ENCODE data around the gene FARS2.

Gene FARS2

GRCh38 chr6:5670381-5670780 is 409.1 kb downstream of the FARS2 start:
- H3K4me3 Mint-ChIP-seq: no peak overlapping the region
- H3K27ac Mint-ChIP-seq: no peak overlapping the region
- H3K4me1 Mint-ChIP-seq (ENCODE audit: low read depth in 2 of 2): peaks cover 14 to 21% of the 10 kb centered on the region in 2 donors

DNA sequence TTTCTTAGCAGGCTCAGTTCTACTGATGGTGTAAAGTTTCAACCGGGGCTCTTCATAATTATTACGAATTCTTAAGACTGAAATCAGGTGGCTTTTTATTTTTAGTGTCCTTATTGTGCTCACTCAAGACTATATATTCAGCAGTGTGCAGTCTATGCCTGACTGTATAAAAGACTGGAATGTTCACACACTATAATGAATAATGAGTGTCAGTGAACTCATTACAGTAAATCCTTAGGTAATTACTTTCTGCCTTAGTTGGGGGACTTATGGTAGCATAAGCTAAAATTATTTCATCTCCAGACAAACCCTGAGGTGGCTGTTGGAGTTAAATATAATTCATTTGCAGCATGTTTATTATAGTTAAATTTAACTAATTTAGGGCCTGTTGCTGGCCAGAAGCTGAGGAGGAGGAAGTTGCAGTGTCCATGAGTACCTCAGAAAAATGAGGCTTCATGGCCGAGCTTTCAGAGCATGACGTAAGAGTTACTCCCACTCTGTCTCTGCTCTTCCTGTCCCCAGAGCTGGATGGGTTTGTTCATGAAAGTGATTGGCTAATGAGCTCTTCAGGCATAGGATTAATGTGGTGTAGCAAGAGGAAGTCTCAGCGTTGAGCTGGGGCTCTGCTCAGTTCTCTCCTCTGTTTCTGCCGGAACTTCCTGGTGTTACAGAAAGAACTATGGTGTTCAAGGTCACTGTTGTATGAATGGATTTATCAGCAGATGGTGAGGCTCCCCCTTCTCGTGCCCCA is 409.7 kb downstream of the FARS2 start:
- no peak overlapping the region for H3K4me3 Mint-ChIP-seq
- no peaks in the 10 kb centered on the region for H3K27me3 Mint-ChIP-seq
- H3K27ac Mint-ChIP-seq: no peak overlapping the region
- DNase-seq: no peak
- H3K9me3 Mint-ChIP-seq: no peaks in the 10 kb centered on the region
- ATAC-seq (replicated peaks): peak; percentile 58
- H3K36me3 Mint-ChIP-seq (ENCODE audit: insufficient read depth): peaks cover 3% of the 10 kb centered on the region
- peaks cover 14 to 17% of the 10 kb centered on the region in 2 donors for H3K4me1 Mint-ChIP-seq (ENCODE audit: low read depth in 2 of 2)

More at GRCh38 chr6:5670381-5670780, 409.1 kb downstream of the FARS2 start:
- DNase-seq (no peak), ATAC-seq (replicated peaks) (no peak)
- Mint-ChIP-seq H3K9me3 (no peaks in the 10 kb centered on the region), H3K27me3 (no peaks in the 10 kb centered on the region), H3K36me3 (ENCODE audit: insufficient read depth) (peaks cover 3% of the 10 kb centered on the region)

GRCh38 chr6:5671601-5672559 is 410.6 kb downstream of the FARS2 start:
- H3K27me3 Mint-ChIP-seq: no peaks in the 10 kb centered on the region
- no peak for ATAC-seq (replicated peaks)

DNA sequence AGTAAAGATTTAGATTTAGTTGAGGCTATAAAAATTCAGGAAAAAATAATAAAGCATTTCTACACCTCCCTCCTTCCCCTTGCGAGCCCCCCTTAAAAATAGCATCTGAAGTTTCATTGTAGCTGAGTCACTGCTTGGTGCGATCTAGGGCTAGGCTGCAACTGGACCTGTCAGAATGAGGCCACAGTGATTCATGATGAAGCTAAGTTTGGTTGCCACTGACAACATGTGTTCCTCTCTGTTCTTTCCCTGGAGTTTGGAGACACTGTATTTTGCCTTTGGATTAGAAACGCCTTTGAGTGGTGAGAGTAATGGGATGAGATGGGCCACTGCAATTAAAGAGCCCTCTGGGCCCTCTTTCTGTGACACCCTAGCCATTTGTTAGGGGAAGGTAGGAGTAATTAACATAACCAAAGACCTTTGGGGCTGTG is 411.3 kb downstream of the FARS2 start:
- H3K36me3 Mint-ChIP-seq (ENCODE audit: insufficient read depth): no peaks in the 10 kb centered on the region
- H3K9me3 Mint-ChIP-seq: no peaks in the 10 kb centered on the region
- H3K27me3 Mint-ChIP-seq: no peaks in the 10 kb centered on the region
- H3K27ac Mint-ChIP-seq: no peak overlapping the region
- H3K4me1 Mint-ChIP-seq (ENCODE audit: low read depth in 2 of 2): peaks cover 9 to 10% of the 10 kb centered on the region in 2 donors
- DNase-seq (no peak), ATAC-seq (replicated peaks) (no peak)
- H3K4me3 Mint-ChIP-seq: no peak overlapping the region

More at GRCh38 chr6:5671601-5672559, 410.6 kb downstream of the FARS2 start:
- Mint-ChIP-seq H3K27ac (no peak overlapping the region), H3K4me1 (ENCODE audit: low read depth in 2 of 2) (peaks cover 11% of the 10 kb centered on the region in 2 donors), H3K9me3 (no peaks in the 10 kb centered on the region), H3K36me3 (ENCODE audit: insufficient read depth) (no peaks in the 10 kb centered on the region), H3K4me3 (no peak overlapping the region)
- no peak for DNase-seq

GRCh38 chr6:5673019-5673790 is 411.9 kb downstream of the FARS2 start:
- ATAC-seq (replicated peaks) (no peak), DNase-seq (no peak)
- Mint-ChIP-seq H3K36me3 (ENCODE audit: insufficient read depth) (no peaks in the 10 kb centered on the region), H3K9me3 (no peaks in the 10 kb centered on the region), H3K4me3 (no peak overlapping the region), H3K27ac (no peak overlapping the region), H3K27me3 (no peaks in the 10 kb centered on the region), H3K4me1 (ENCODE audit: low read depth in 2 of 2) (peaks cover 4 to 5% of the 10 kb centered on the region in 2 donors)

GRCh38 chr6:5674141-5674540 is 412.8 kb downstream of the FARS2 start:
- DNase-seq (no peak), ATAC-seq (replicated peaks) (no peak)
- Mint-ChIP-seq H3K27ac (no peak overlapping the region), H3K9me3 (no peaks in the 10 kb centered on the region), H3K27me3 (no peaks in the 10 kb centered on the region), H3K36me3 (ENCODE audit: insufficient read depth) (no peaks in the 10 kb centered on the region), H3K4me3 (no peak overlapping the region), H3K4me1 (ENCODE audit: low read depth in 2 of 2) (peaks cover 4 to 5% of the 10 kb centered on the region in 2 donors)

- ATAC-seq (replicated peaks): no peak
- H3K27ac Mint-ChIP-seq: no peak overlapping the region
- H3K36me3 Mint-ChIP-seq (ENCODE audit: insufficient read depth): no peaks in the 10 kb centered on the region
- H3K9me3 Mint-ChIP-seq: no peaks in the 10 kb centered on the region
- H3K27me3 Mint-ChIP-seq: no peaks in the 10 kb centered on the region
- no peak overlapping the region for H3K4me3 Mint-ChIP-seq
- DNase-seq: no peak
- peaks cover 4 to 10% of the 10 kb centered on the region in 2 donors for H3K4me1 Mint-ChIP-seq (ENCODE audit: low read depth in 2 of 2)
Observed at GRCh38 chr6:5674721-5675120, 413.4 kb downstream of the FARS2 start.

GRCh38 chr6:5676701-5677100 is 415.4 kb downstream of the FARS2 start:
- Mint-ChIP-seq H3K27me3 (no peaks in the 10 kb centered on the region), H3K4me1 (ENCODE audit: low read depth in 2 of 2) (peaks cover 3 to 7% of the 10 kb centered on the region in 2 donors), H3K4me3 (no peak overlapping the region), H3K27ac (no peak overlapping the region), H3K9me3 (no peaks in the 10 kb centered on the region), H3K36me3 (ENCODE audit: insufficient read depth) (no peaks in the 10 kb centered on the region)
- no peak for DNase-seq
- no peak for ATAC-seq (replicated peaks)

DNA sequence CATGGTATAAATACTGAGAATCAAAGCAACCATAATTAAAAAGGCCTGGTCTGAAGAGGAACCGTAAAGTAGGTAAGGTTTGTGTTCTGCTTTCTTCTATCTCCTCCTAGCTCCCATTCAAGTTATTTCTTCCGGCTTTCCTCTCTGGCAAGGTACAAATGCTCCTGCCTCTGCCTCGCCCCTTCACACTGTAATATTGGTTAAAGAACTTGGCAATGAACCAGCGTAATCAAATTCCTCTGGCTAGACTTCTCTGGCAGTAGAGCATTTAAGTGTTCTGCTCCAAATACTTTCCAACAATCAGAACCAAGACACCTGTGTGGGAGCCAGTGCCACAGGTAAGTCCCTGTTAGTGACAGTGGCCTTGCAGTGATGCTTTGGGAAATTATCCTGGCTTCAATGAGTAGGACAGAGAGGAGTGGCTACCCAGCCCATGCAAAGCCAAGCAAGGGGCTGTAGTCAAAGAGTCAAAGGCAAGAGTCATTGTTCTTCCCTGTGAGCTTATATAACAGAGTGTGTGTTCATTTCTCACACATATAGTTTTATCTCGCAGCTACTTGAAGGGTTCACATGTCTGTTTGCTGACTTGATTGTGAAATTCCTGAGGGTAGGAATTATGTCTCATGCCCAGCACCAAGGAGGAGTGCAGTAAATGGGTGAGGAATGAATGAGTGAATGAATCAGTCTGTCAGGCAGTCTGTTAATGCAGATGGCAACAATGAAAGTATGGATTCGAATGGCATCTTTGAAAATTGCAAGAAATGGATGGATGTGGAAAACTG is 416.1 kb downstream of the FARS2 start:
- DNase-seq: no peak
- no peaks in the 10 kb centered on the region for H3K27me3 Mint-ChIP-seq
- H3K27ac Mint-ChIP-seq: no peak overlapping the region
- H3K4me3 Mint-ChIP-seq: no peak overlapping the region
- no peaks in the 10 kb centered on the region for H3K9me3 Mint-ChIP-seq
- H3K4me1 Mint-ChIP-seq (ENCODE audit: low read depth in 2 of 2): peaks cover 0 to 7% of the 10 kb centered on the region in 2 donors
- no peak for ATAC-seq (replicated peaks)
- no peaks in the 10 kb centered on the region for H3K36me3 Mint-ChIP-seq (ENCODE audit: insufficient read depth)

DNA sequence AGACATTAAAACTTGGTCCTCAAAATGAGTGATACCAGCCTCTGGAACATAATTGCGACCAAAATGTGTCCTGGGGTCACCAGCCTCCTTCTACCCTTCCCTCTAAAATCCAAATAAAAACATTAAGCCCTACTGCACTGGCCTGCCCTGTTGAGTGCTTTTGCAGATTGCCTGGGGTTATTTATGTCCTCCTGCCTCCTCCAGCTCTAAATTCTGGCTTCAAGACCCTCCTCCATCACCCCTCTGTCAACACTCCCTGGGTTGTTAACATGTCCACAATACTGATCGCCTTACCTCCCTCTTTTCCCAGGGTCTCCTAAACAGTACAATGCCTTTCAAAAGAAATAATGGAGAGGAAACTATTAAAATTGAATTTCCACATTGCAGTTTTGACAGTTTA is 418.0 kb downstream of the FARS2 start:
- no peaks in the 10 kb centered on the region for H3K36me3 Mint-ChIP-seq (ENCODE audit: insufficient read depth)
- H3K27ac Mint-ChIP-seq: no peak overlapping the region
- DNase-seq (no peak), ATAC-seq (replicated peaks) (no peak)
- no peak overlapping the region for H3K4me3 Mint-ChIP-seq
- H3K9me3 Mint-ChIP-seq: peaks cover 0 to 2% of the 10 kb centered on the region in 2 donors
- peaks cover 0 to 7% of the 10 kb centered on the region in 2 donors for H3K4me1 Mint-ChIP-seq (ENCODE audit: low read depth in 2 of 2)
- H3K27me3 Mint-ChIP-seq: no peaks in the 10 kb centered on the region

DNA sequence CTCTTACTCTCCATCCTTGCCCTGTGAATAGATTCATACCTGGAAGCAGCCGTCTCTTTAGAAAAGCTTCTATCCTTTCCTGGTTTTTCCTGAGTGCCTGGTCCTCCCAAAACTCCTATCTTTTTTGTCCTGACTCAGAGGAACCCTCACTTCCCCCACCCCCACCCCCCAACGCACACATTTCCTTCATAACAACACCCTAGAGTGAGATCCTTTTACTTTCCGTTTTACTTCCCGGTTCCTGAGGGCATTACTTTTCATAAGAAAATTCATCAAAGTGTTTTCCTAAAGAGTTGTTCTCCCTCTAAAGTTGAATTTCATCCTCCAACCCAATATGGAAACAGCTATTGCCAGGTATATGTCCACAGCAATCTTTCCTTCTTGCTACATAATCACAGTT is 418.4 kb downstream of the FARS2 start:
- Mint-ChIP-seq H3K36me3 (ENCODE audit: insufficient read depth) (no peaks in the 10 kb centered on the region), H3K27ac (no peak overlapping the region), H3K9me3 (peaks cover 0 to 2% of the 10 kb centered on the region in 2 donors), H3K27me3 (no peaks in the 10 kb centered on the region), H3K4me1 (ENCODE audit: low read depth in 2 of 2) (peaks cover 0 to 7% of the 10 kb centered on the region in 2 donors), H3K4me3 (no peak overlapping the region)
- ATAC-seq (replicated peaks) (no peak), DNase-seq (no peak)

DNA sequence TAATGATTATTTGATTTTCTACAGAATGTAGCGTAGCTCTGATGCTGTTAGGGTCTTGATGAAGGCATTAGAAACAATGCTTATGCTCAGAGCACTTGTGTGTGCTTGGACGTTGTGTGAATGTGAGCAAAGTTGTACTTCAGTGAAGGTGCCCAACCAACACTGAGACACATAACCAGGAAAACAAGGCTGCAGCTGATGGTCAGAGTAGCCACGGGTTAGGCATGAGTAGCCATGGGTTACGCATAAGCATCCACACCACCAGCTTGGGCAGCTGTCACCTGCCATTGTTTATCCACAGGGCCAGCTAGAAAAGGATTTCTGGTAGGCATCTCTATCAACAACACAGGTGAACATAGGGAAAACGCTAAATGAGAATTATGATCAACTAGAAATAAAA is 418.8 kb downstream of the FARS2 start:
- ATAC-seq (replicated peaks) (no peak), DNase-seq (no peak)
- Mint-ChIP-seq H3K36me3 (ENCODE audit: insufficient read depth) (no peaks in the 10 kb centered on the region), H3K27me3 (no peaks in the 10 kb centered on the region), H3K4me1 (ENCODE audit: low read depth in 2 of 2) (peaks cover 0 to 7% of the 10 kb centered on the region in 2 donors), H3K27ac (no peak overlapping the region), H3K4me3 (no peak overlapping the region), H3K9me3 (peaks cover 0 to 2% of the 10 kb centered on the region in 2 donors)

Measured in effector memory CD8-positive, alpha-beta T cell (primary cell).